CD4-positive, CD25-positive, alpha-beta regulatory T cell (primary cell): ENCODE results near the gene SSPN. TPM values are rescaled to one million over a fixed set of nuclear protein-coding genes. Genes with fewer than 3 reads are reported as not detected.

Experiments
- ATAC-seq, 2 donors: fragments of 150-1000 bp; cut with Tn5 transposase; one replicate each; pipeline ENCODE4 v1.10.0; 2021; ENCODE audit warnings: low read depth in 2 of 2, moderate number of reproducible peaks in 2 of 2, moderate library complexity in 1 of 2
- DNase-seq, 3 donors: peaks; one replicate each; pipeline versions ENCODE4 v3.0.0 to v3.0.0-alpha.2; 2012 to 2022; ENCODE audit warnings: mixed read lengths in 1 of 3
- H3K27ac ChIP-seq: one replicate; pipeline ENCODE4 v1.7.0; 2013; ENCODE audit warnings: mild to moderate bottlenecking, low read length; ENCODE audit not compliant: insufficient read depth, poor library complexity, severe bottlenecking
- H3K27me3 ChIP-seq: one replicate; pipeline ENCODE4 v1.7.0; 2013; ENCODE audit warnings: low read length; ENCODE audit not compliant: control insufficient read depth, insufficient read depth
- H3K36me3 ChIP-seq: one replicate; pipeline ENCODE4 v1.7.0; 2013; ENCODE audit warnings: mild to moderate bottlenecking, low read length, moderate library complexity; ENCODE audit not compliant: control insufficient read depth, insufficient read depth
- H3K4me1 ChIP-seq: 2 replicates; pipeline ENCODE4 v1.7.0; 2013; ENCODE audit warnings: mild to moderate bottlenecking, low read length; ENCODE audit not compliant: insufficient read depth, control insufficient read depth, poor library complexity, severe bottlenecking
- H3K4me3 ChIP-seq: one replicate; pipeline ENCODE4 v1.7.0; 2013; ENCODE audit warnings: low read depth, mild to moderate bottlenecking, low read length, moderate library complexity
- H3K9me3 ChIP-seq, 2 experiments: 1 replicate in 1 of 2; 2 replicates in 1 of 2; pipeline ENCODE4 v1.7.0; 2013; ENCODE audit warnings: low read length in 2 of 2, mild to moderate bottlenecking in 1 of 2, moderate library complexity in 1 of 2; ENCODE audit not compliant: control insufficient read depth in 2 of 2
- H3K27ac Mint-ChIP-seq, 3 donors: one replicate each; pipeline ENCODE4 v1.8.0; 2020 to 2022; ENCODE audit warnings: mild to moderate bottlenecking in 3 of 3, mixed read lengths in 3 of 3, moderate library complexity in 2 of 3
- H3K27me3 Mint-ChIP-seq: one replicate; pipeline ENCODE4 v1.8.0; 2022; ENCODE audit warnings: mild to moderate bottlenecking, mixed read lengths
- H3K36me3 Mint-ChIP-seq: one replicate; pipeline ENCODE4 v1.8.0; 2020; ENCODE audit warnings: mixed read lengths
- H3K4me1 Mint-ChIP-seq, 4 donors: one replicate each; pipeline ENCODE4 v1.8.0; 2020 to 2022; ENCODE audit warnings: mixed read lengths in 4 of 4, mild to moderate bottlenecking in 1 of 4
- H3K4me3 Mint-ChIP-seq, 4 donors: one replicate each; pipeline ENCODE4 v1.8.0; 2020 to 2022; ENCODE audit warnings: mild to moderate bottlenecking in 4 of 4, mixed read lengths in 4 of 4, moderate library complexity in 3 of 4
- H3K9me3 Mint-ChIP-seq, 7 donors: one replicate each; pipeline ENCODE4 v1.8.0; 2020 to 2022; ENCODE audit warnings: mixed read lengths in 7 of 7, mild to moderate bottlenecking in 3 of 7, moderate library complexity in 2 of 7
- polyA plus RNA-seq, 4 donors: library from polyadenylated mRNA; unstranded; fragments of 300-500 nt; fragmentation: Illumina TruSeq; gene quantifications; one replicate each; pipeline ENCODE4 v1.2.3, GENCODE V29; 2021
- total RNA-seq: library from RNA; stranded (reverse); gene quantifications from one replicate; pipeline ENCODE4 v1.2.3, GENCODE V29; 2022

SSPN gene
- total and polyA plus RNA-seq, 5 donors from 2014 or later = not detected

DNA sequence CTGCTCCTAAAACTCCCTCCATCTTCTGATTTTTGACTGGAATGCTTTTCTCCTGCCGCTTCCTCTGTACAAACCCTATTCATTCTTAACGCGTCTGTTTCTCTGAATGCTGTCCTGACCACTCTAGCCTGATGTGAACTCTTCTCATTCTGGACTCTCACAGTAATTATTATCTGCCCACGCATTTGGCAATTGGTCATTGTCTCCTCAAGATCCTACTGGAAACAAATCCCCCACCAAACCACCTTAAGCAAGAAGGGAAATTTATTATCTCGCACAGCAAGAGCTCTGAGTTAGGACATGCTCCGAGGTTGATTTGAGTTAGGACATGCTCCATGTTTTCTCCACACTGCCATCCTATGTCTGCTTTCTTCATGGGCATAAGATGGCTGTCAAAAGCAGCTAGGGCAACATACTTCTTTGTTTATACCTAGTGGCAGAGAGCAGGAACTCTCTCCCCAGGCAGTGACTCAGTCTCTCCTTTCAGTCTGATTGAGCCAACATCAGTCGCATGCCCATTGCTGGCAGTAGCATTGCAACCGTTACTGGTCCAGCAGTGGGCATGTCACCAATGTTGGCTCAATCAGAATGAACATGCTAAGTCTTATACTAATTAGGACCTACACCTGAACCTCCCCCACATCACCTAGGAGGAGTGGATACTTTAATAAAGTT is 102.2 kb downstream of the SSPN start:
- Histone ChIP-seq H3K27ac (no peak overlapping the region), H3K4me1 (peaks cover 6% of the 10 kb centered on the region), H3K27me3 (no peaks in the 10 kb centered on the region), H3K9me3 (no peaks in the 10 kb centered on the region), H3K4me3 (no peak overlapping the region), H3K36me3 (no peaks in the 10 kb centered on the region)
- Mint-ChIP-seq H3K27ac (peak overlapping the region in 1 of 3 donors; percentile 42), H3K27me3 (no peaks in the 10 kb centered on the region), H3K4me1 (peaks cover 18 to 22% (median 19%) of the 10 kb centered on the region in 4 donors), H3K36me3 (no peaks in the 10 kb centered on the region), H3K9me3 (peaks cover 0 to 2% (median 0%) of the 10 kb centered on the region in 7 donors), H3K4me3 (peak overlapping the region in 1 of 4 donors; percentile 3)
- ATAC-seq = no peak
- no peak for DNase-seq

GRCh38 chr12:26298785-26299621 is 103.6 kb downstream of the SSPN start:
- Mint-ChIP-seq H3K27ac (peak overlapping the region; percentile 33 to 75 (median 66)), H3K27me3 (no peaks in the 10 kb centered on the region), H3K4me1 (peaks cover 18 to 22% (median 19%) of the 10 kb centered on the region in 4 donors), H3K9me3 (peaks cover 0 to 5% (median 0%) of the 10 kb centered on the region in 7 donors), H3K36me3 (no peaks in the 10 kb centered on the region), H3K4me3 (peak overlapping the region; percentile 40 to 75 (median 58))
- no peaks in the 10 kb centered on the region for H3K36me3 ChIP-seq
- ATAC-seq (peak; percentile 86 to 89), DNase-seq (peak in 2 of 3 donors; percentile 28 to 80)
- H3K4me1 ChIP-seq = peaks cover 6% of the 10 kb centered on the region
- no peak overlapping the region for H3K27ac ChIP-seq
- peak overlapping the region; percentile 89 for H3K4me3 ChIP-seq
- no peaks in the 10 kb centered on the region for H3K27me3 ChIP-seq
- H3K9me3 ChIP-seq = no peaks in the 10 kb centered on the region

DNA sequence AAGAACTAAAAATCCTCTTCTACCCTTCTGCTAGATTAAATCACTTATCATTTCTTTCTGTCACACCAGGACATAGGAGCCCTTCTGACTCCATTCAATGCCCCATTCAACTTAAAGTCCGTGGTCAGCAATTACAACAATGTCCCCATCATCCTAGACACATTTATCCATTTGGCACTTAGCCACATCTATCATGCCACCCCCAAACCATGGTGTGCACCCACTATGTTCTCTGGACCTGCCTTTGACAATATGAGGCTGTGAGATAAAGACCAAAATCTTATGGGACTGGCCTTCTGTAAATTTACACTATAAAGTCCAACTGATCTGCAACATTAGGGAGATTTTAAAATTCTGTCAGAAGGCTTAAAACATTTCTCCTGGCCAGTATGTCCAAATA is 104.4 kb downstream of the SSPN start:
- peak overlapping the region; percentile 33 to 75 (median 39) for H3K27ac Mint-ChIP-seq
- H3K36me3 Mint-ChIP-seq = no peaks in the 10 kb centered on the region
- DNase-seq (no peak), ATAC-seq (no peak)
- Histone ChIP-seq H3K4me1 (peaks cover 6% of the 10 kb centered on the region), H3K4me3 (peak overlapping the region; percentile 89), H3K27me3 (no peaks in the 10 kb centered on the region), H3K36me3 (no peaks in the 10 kb centered on the region), H3K27ac (no peak overlapping the region), H3K9me3 (no peaks in the 10 kb centered on the region)
- no peaks in the 10 kb centered on the region for H3K27me3 Mint-ChIP-seq
- peak overlapping the region in 3 of 4 donors; percentile 40 to 75 (median 61) for H3K4me3 Mint-ChIP-seq
- peaks cover 0 to 5% (median 0%) of the 10 kb centered on the region in 7 donors for H3K9me3 Mint-ChIP-seq
- H3K4me1 Mint-ChIP-seq = peaks cover 18 to 22% (median 19%) of the 10 kb centered on the region in 4 donors

Other genes starting within 250 kb of the SSPN start
- gene RASSF8, start 236.9 kb upstream of the SSPN start, total RNA-seq = 0.20 TPM
- not detected for gene RASSF8, start 236.9 kb upstream of the SSPN start, polyA plus RNA-seq
- gene BHLHE41, start 70.5 kb upstream of the SSPN start, total RNA-seq = not detected
- gene BHLHE41, start 70.5 kb upstream of the SSPN start, polyA plus RNA-seq = not detected